ENCODE data around the gene AMPD3.

Gene AMPD3

GRCh38 chr11:10506008-10506370 is 50.9 kb downstream of the AMPD3 start:
- H3K9me3 ChIP-seq (ENCODE audit: severe bottlenecking) = no peaks in the 10 kb centered on the region
- H3K4me1 ChIP-seq (ENCODE audit: insufficient read depth, poor library complexity, severe bottlenecking) = peaks cover 8% of the 10 kb centered on the region
- H3K36me3 ChIP-seq (ENCODE audit: low read depth) = peaks cover 33% of the 10 kb centered on the region
- H3K27ac ChIP-seq (ENCODE audit: poor library complexity, severe bottlenecking) = peak overlapping the region; percentile 12
- no peak overlapping the region for H3K4me3 ChIP-seq (ENCODE audit: severe bottlenecking)
- no peaks in the 10 kb centered on the region for H3K27me3 ChIP-seq (ENCODE audit: insufficient read depth, poor library complexity, severe bottlenecking)
- no peak for ATAC-seq (ENCODE audit: low read depth)
- DNase-seq (ENCODE audit: low spot score) = no peak
- TF ChIP-seq CTCF (IDR thresholded peaks at IDR 0.05; ENCODE audit: poor library complexity, severe bottlenecking) = no peak

- Histone ChIP-seq H3K27me3 (ENCODE audit: insufficient read depth, poor library complexity, severe bottlenecking) (no peaks in the 10 kb centered on the region), H3K4me1 (ENCODE audit: insufficient read depth, poor library complexity, severe bottlenecking) (no peaks in the 10 kb centered on the region), H3K4me3 (ENCODE audit: severe bottlenecking) (no peak overlapping the region), H3K27ac (ENCODE audit: poor library complexity, severe bottlenecking) (no peak overlapping the region), H3K9me3 (ENCODE audit: severe bottlenecking) (no peaks in the 10 kb centered on the region), H3K36me3 (ENCODE audit: low read depth) (peaks cover 28% of the 10 kb centered on the region)
- TF ChIP-seq CTCF (IDR thresholded peaks at IDR 0.05; ENCODE audit: poor library complexity, severe bottlenecking) = no peak
- no peak for DNase-seq (ENCODE audit: low spot score)
- no peak for ATAC-seq (ENCODE audit: low read depth)
These were observed 56.1 kb downstream of the AMPD3 start for GRCh38 chr11:10511181-10511621.

- ATAC-seq (ENCODE audit: low read depth) (no peak), DNase-seq (ENCODE audit: low spot score) (no peak)
- Histone ChIP-seq H3K4me3 (ENCODE audit: severe bottlenecking) (no peak overlapping the region), H3K27ac (ENCODE audit: poor library complexity, severe bottlenecking) (no peak overlapping the region), H3K9me3 (ENCODE audit: severe bottlenecking) (no peaks in the 10 kb centered on the region), H3K27me3 (ENCODE audit: insufficient read depth, poor library complexity, severe bottlenecking) (no peaks in the 10 kb centered on the region), H3K4me1 (ENCODE audit: insufficient read depth, poor library complexity, severe bottlenecking) (peaks cover 18% of the 10 kb centered on the region), H3K36me3 (ENCODE audit: low read depth) (peaks cover 36% of the 10 kb centered on the region)
- peak; percentile 63 for TF ChIP-seq CTCF (IDR thresholded peaks at IDR 0.05; ENCODE audit: poor library complexity, severe bottlenecking)
These were observed 59.1 kb downstream of the AMPD3 start for GRCh38 chr11:10514202-10514601.

- ATAC-seq (ENCODE audit: low read depth) = no peak
- no peak for DNase-seq (ENCODE audit: low spot score)
- H3K9me3 ChIP-seq (ENCODE audit: severe bottlenecking) = no peaks in the 10 kb centered on the region
- H3K4me3 ChIP-seq (ENCODE audit: severe bottlenecking) = no peak overlapping the region
- no peak for TF ChIP-seq CTCF (IDR thresholded peaks at IDR 0.05; ENCODE audit: poor library complexity, severe bottlenecking)
- H3K27ac ChIP-seq (ENCODE audit: poor library complexity, severe bottlenecking) = no peak overlapping the region
- no peaks in the 10 kb centered on the region for H3K27me3 ChIP-seq (ENCODE audit: insufficient read depth, poor library complexity, severe bottlenecking)
- H3K4me1 ChIP-seq (ENCODE audit: insufficient read depth, poor library complexity, severe bottlenecking) = peaks cover 20% of the 10 kb centered on the region
- peaks cover 41% of the 10 kb centered on the region for H3K36me3 ChIP-seq (ENCODE audit: low read depth)
These were observed 59.6 kb downstream of the AMPD3 start for GRCh38 chr11:10514709-10515108.

GRCh38 chr11:10515418-10515817 is 60.4 kb downstream of the AMPD3 start:
- TF ChIP-seq CTCF (IDR thresholded peaks at IDR 0.05; ENCODE audit: poor library complexity, severe bottlenecking) = no peak
- Histone ChIP-seq H3K9me3 (ENCODE audit: severe bottlenecking) (no peaks in the 10 kb centered on the region), H3K36me3 (ENCODE audit: low read depth) (peaks cover 48% of the 10 kb centered on the region), H3K27ac (ENCODE audit: poor library complexity, severe bottlenecking) (no peak overlapping the region), H3K4me1 (ENCODE audit: insufficient read depth, poor library complexity, severe bottlenecking) (peaks cover 20% of the 10 kb centered on the region), H3K4me3 (ENCODE audit: severe bottlenecking) (no peak overlapping the region), H3K27me3 (ENCODE audit: insufficient read depth, poor library complexity, severe bottlenecking) (no peaks in the 10 kb centered on the region)
- no peak for DNase-seq (ENCODE audit: low spot score)
- no peak for ATAC-seq (ENCODE audit: low read depth)

Measured in RWPE2 (cell line).